Gastrocnemius medialis (tissue), 4 donors: Measurements from ENCODE around the gene PLEKHO1.
"Not testable (repeated sequence)": the region's sequence is repeated elsewhere in the genome, so short reads cannot be mapped to it uniquely, and the experiment has no call there.

Experiments used
- CTCF ChIP-seq, 5 experiments: fragments of 450-650 bp in 3 of 5; fragments of 200-600 bp in 2 of 5; sonication (generic) in 2 of 5; IDR thresholded peaks in 4 of 5; conservative IDR thresholded peaks in 1 of 5; 1 replicate in 4 of 5; 2 replicates in 1 of 5; pipeline ENCODE4 v1.5.1; 2016 to 2019; ENCODE audit warnings: antibody characterized with exemption in 5 of 5, mild to moderate bottlenecking in 3 of 5, moderate library complexity in 3 of 5
- POLR2A ChIP-seq, 2 donors: fragments of 450-650 bp; IDR thresholded peaks; one replicate each; pipeline ENCODE4 v1.6.1; 2017; ENCODE audit warnings: antibody characterized with exemption in 2 of 2, mild to moderate bottlenecking in 2 of 2, moderate library complexity in 2 of 2

- TF ChIP-seq POLR2A (IDR thresholded peaks at IDR 0.05); CTCF (IDR thresholded peaks at IDR 0.05 in 4 of 5, conservative IDR thresholded peaks at IDR 0.05 in 1 of 5): not testable (repeated sequence)
Observed at GRCh38 chr1:150208460-150208859, 58.7 kb downstream of the PLEKHO1 start.
